Esophagus squamous epithelium (tissue), 4 donors: ENCODE data around the gene CMTM8.

ENCODE experiments used
- CTCF ChIP-seq, 6 experiments: fragments of 450-650 bp in 4 of 6; fragments of 200-600 bp in 2 of 6; sonication (generic) in 2 of 6; IDR thresholded peaks; one replicate each; pipeline ENCODE4 v1.5.1; 2016 to 2019; ENCODE audit warnings: antibody characterized with exemption in 6 of 6, mild to moderate bottlenecking in 4 of 6, moderate library complexity in 4 of 6
- POLR2A ChIP-seq, 4 donors: fragments of 450-650 bp; IDR thresholded peaks; one replicate each; pipeline ENCODE4 v1.6.1; 2017; ENCODE audit warnings: antibody characterized with exemption in 4 of 4, mild to moderate bottlenecking in 4 of 4, moderate library complexity in 3 of 4

GRCh38 chr3:32282578-32283154 lies 44.2 kb downstream of the CMTM8 start:
- TF ChIP-seq CTCF (IDR thresholded peaks at IDR 0.05): no peak
- no peak for TF ChIP-seq POLR2A (IDR thresholded peaks at IDR 0.05)
